DOHH2 (cell line): Measurements from ENCODE around the gene DNAJC21.

Experiments used
- H3F3A ChIP-seq: fragments of 200-600 bp; sonication (generic), shearing (Covaris generic); 2 replicates; pipeline ENCODE4 v1.6.0; 2016; ENCODE audit warnings: antibody characterized with exemption, mild to moderate bottlenecking; ENCODE audit not compliant: control insufficient read depth, insufficient read depth
- H3K27ac ChIP-seq: fragments of 200-600 bp; sonication (generic); 2 replicates; pipeline ENCODE4 v1.5.1; 2014; ENCODE audit warnings: low read depth, mild to moderate bottlenecking, low read length, moderate library complexity
- H3K27me3 ChIP-seq: fragments of 200-600 bp; sonication (generic); 2 replicates; pipeline ENCODE4 v1.6.1; 2014; ENCODE audit warnings: mild to moderate bottlenecking, low read length, mixed read lengths; ENCODE audit not compliant: control insufficient read depth
- H3K36me3 ChIP-seq: fragments of 200-600 bp; sonication (generic); 2 replicates; pipeline ENCODE4 v1.6.1; 2014; ENCODE audit warnings: mild to moderate bottlenecking, low read length, moderate library complexity, mixed read lengths; ENCODE audit not compliant: control insufficient read depth
- H3K4me1 ChIP-seq: fragments of 200-600 bp; sonication (generic); 2 replicates; pipeline ENCODE4 v1.6.1; 2014; ENCODE audit warnings: mild to moderate bottlenecking, low read length, mixed read lengths; ENCODE audit not compliant: control insufficient read depth
- H3K4me2 ChIP-seq: fragments of 200-600 bp; sonication (generic); 2 replicates; pipeline ENCODE4 v1.6.0; 2014; ENCODE audit warnings: mild to moderate bottlenecking, low read length, moderate library complexity
- H3K4me3 ChIP-seq: fragments of 200-600 bp; sonication (generic); 2 replicates; pipeline ENCODE4 v1.5.1; 2014; ENCODE audit warnings: mild to moderate bottlenecking, low read length, mixed read lengths
- H3K79me2 ChIP-seq: fragments of 200-600 bp; sonication (generic); 2 replicates; pipeline ENCODE4 v1.6.1; 2014; ENCODE audit warnings: mild to moderate bottlenecking, low read length, mixed read lengths; ENCODE audit not compliant: control insufficient read depth
- H3K9me2 ChIP-seq: fragments of 200-600 bp; sonication (generic); replicated peaks from 2 replicates; pipeline ENCODE4 v1.6.1; 2014; ENCODE audit warnings: mild to moderate bottlenecking, low read length, mixed read lengths; ENCODE audit not compliant: control insufficient read depth
- H3K9me3 ChIP-seq: fragments of 200-600 bp; sonication (generic); 2 replicates; pipeline ENCODE4 v1.6.1; 2014; ENCODE audit warnings: antibody characterized with exemption, low read length, mixed read lengths; ENCODE audit not compliant: control insufficient read depth, insufficient read depth
- H4K20me1 ChIP-seq: fragments of 200-600 bp; sonication (generic); 2 replicates; pipeline ENCODE4 v1.6.0; 2014; ENCODE audit warnings: low read depth, mild to moderate bottlenecking, antibody characterized with exemption, low read length, moderate library complexity; ENCODE audit not compliant: control insufficient read depth, insufficient read depth
- EZH2phosphoT487 ChIP-seq: fragments of 200-600 bp; sonication (generic); IDR thresholded peaks from 2 replicates; pipeline ENCODE4 v1.6.1; 2017; ENCODE audit warnings: borderline replicate concordance, mild to moderate bottlenecking, antibody characterized with exemption, low read length, moderate library complexity, mixed read lengths
- TF ChIP-seq, protein P1 (sequence below): fragments of 200-600 bp; sonication (generic); IDR thresholded peaks from one replicate; pipeline ENCODE4 v1.5.1; 2014; ENCODE audit warnings: antibody characterized with exemption, mild to moderate bottlenecking, low read depth, low read length; ENCODE audit not compliant: poor library complexity, severe bottlenecking

Gene DNAJC21

GRCh38 chr5:34903260-34903659 lies 26.1 kb upstream of the DNAJC21 start:
- Histone ChIP-seq H4K20me1 (no peaks in the 10 kb centered on the region), H3K27ac (no peak overlapping the region)

DNA sequence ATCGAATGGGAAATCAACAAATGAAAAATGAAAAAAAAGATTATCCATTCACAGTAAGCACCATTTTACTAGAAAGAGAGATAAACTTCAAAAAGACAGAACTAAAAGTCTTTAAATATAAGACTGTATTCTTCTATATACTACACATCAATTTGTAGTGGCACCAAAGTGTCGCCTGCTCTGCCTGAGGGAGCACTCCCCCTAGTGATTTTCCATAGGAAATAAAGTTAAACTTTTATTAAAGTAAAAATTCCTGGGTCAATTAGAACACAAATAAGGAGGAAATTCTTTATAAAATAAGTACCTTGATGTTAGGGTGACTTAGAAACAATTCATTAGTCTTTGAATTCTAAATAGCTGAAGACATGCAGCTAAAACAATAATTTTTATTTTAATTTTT lies 23.8 kb upstream of the DNAJC21 start:
- H3K4me1 ChIP-seq, result no peaks in the 10 kb centered on the region
- H3K9me3 ChIP-seq, result no peaks in the 10 kb centered on the region
- TF ChIP-seq EZH2phosphoT487, result no peak
- TF ChIP-seq, protein P1, sequence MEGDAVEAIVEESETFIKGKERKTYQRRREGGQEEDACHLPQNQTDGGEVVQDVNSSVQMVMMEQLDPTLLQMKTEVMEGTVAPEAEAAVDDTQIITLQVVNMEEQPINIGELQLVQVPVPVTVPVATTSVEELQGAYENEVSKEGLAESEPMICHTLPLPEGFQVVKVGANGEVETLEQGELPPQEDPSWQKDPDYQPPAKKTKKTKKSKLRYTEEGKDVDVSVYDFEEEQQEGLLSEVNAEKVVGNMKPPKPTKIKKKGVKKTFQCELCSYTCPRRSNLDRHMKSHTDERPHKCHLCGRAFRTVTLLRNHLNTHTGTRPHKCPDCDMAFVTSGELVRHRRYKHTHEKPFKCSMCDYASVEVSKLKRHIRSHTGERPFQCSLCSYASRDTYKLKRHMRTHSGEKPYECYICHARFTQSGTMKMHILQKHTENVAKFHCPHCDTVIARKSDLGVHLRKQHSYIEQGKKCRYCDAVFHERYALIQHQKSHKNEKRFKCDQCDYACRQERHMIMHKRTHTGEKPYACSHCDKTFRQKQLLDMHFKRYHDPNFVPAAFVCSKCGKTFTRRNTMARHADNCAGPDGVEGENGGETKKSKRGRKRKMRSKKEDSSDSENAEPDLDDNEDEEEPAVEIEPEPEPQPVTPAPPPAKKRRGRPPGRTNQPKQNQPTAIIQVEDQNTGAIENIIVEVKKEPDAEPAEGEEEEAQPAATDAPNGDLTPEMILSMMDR, result no peak
- H3K9me2 ChIP-seq, result no peaks in the 10 kb centered on the region
- H3K79me2 ChIP-seq, result peaks cover 12% of the 10 kb centered on the region
- H3K27ac ChIP-seq, result no peak overlapping the region
- no peaks in the 10 kb centered on the region for H4K20me1 ChIP-seq
- H3K36me3 ChIP-seq, result peaks cover 61% of the 10 kb centered on the region
- peaks cover 6% of the 10 kb centered on the region; the same call in 1 of the 2 replicates for H3F3A ChIP-seq
- H3K4me2 ChIP-seq, result no peak overlapping the region
- no peak overlapping the region for H3K4me3 ChIP-seq
- no peaks in the 10 kb centered on the region for H3K27me3 ChIP-seq

More at GRCh38 chr5:34903260-34903659, 26.1 kb upstream of the DNAJC21 start:
- Histone ChIP-seq H3K36me3 (peaks cover 38% of the 10 kb centered on the region), H3K79me2 (no peaks in the 10 kb centered on the region), H3K9me3 (no peaks in the 10 kb centered on the region), H3K27me3 (no peaks in the 10 kb centered on the region), H3K4me2 (no peak overlapping the region), H3K9me2 (no peaks in the 10 kb centered on the region), H3F3A (peaks cover 15% of the 10 kb centered on the region; the same call in 1 of the 2 replicates), H3K4me3 (no peak overlapping the region), H3K4me1 (no peaks in the 10 kb centered on the region)
- TF ChIP-seq, protein P1, result no peak
- no peak for TF ChIP-seq EZH2phosphoT487

DNA sequence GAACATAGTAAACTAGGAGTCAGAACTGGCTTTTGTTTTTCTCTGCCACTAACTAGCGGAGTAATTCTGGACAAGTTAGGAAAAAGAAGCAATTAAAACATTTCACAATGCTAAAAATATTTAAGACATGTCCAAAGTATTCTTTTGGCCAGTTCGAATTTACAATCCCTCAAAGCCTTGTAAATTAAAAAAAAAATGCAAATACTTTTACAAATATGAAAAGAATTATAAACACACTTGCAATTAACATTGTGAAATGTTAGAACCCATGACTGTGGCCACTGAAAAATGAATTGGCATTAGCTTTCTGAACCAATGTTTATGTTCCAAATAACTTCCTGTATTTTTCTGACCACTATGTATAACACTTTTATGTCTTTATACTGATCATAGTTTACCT lies 16.3 kb upstream of the DNAJC21 start:
- Histone ChIP-seq H3K36me3 (peaks cover 92% of the 10 kb centered on the region), H3K4me1 (peaks cover 24% of the 10 kb centered on the region), H3K27me3 (no peaks in the 10 kb centered on the region), H3K79me2 (peaks cover 86% of the 10 kb centered on the region), H4K20me1 (no peaks in the 10 kb centered on the region; the same call in 1 of the 2 replicates), H3F3A (0 out of 2 replicates have a peak, but pooled peaks cover 3% of the 10 kb centered on the region), H3K4me2 (peak overlapping the region; percentile 87), H3K9me3 (no peaks in the 10 kb centered on the region), H3K4me3 (peak overlapping the region; percentile 85), H3K27ac (no peak overlapping the region), H3K9me2 (no peaks in the 10 kb centered on the region)
- TF ChIP-seq, protein P1, result no peak
- TF ChIP-seq EZH2phosphoT487, result no peak
